DMS114 treated with DMSO at 0.1 percent for 48 hours (cell line): ENCODE data around the gene LGALS14.
"Not testable (repeated sequence)": the region's sequence is repeated elsewhere in the genome, so short reads cannot be mapped to it uniquely, and the experiment has no call there.

Experiments used
- DNase-seq: peaks from one replicate; lab custom pipeline; 2025; ENCODE audit not compliant: unreplicated experiment; lab: John Stamatoyannopoulos, UW

The LGALS14 gene

DNA sequence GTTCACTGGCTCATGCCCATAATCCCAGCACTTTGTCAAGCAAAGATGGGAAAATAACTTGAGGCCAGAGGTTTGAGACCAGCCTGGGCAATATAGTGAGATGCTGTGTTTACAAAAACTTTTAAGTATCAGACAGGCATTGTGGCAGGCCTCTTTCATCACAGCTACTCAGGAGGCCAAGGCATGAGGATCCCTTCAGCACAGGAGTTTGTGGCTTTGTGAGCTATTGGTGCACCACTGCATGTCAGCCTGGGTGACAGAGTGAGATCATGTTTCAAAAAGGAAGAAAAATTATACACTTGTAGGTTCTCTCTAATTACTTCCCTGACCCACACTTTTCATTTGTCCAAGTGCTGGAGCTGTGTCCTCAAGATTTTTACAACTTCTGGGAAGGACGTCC, 11.5 kb upstream of the LGALS14 start:
- DNase-seq, result no peak

DNA sequence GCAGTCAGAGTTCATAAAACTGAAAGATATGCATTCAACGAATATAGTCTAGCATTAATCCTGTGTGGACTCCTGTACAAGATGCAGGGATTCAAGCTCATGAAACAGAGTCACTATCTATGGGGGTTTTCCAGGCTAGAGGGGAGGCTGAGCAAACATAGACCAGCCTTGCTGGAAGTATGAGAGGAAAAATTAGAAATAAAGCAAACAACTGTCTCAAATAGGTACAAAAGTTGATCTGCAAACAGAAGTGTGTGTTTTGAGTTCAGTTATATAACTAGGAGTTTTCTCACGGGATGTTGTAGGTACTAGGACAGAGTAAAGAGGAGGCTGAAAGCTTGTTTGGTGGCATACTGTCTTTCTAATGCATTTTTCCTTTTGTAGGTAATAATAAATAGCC, 8.5 kb upstream of the LGALS14 start:
- DNase-seq, result no peak

DNA sequence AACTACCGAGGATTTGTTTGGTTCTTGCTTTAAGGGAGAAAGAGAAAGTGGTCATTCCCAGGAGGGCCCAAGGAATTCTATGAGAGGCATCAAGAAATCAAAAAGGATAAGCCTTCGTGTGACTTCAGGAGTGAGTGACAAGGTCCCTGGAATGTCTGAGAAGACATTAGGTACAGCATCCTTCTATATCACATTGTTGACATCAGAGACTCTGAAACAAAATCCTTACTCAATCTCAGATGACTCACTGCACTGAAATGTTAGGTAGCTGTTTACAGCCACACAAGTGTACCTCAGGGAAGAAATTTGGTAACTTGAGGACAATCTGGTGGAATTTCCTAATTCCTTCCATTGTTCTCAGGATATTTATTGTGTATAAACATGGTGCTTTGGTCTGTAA, 7.9 kb upstream of the LGALS14 start:
- no peak for DNase-seq

DNA sequence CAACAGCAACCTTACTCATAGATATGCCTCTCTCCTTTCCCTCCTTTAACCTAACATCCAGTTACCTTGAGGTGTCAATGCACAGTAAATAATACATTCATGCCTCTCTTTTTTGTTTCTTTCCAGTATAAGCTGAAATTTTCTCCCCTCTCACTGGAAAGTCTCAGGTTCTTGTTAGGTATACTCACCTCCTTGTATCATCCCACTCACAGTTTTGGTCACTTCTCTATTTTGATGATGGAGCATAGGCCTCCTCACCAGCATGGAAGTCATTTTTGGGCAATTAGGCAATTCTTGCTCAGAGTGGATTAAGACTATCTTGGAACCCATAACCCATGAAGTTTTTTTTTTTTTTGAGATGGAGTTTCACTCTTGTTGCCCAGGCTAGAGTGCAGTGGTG, 5.7 kb upstream of the LGALS14 start:
- no peak for DNase-seq

GRCh38 chr19:39701291-39701690, 3.0 kb upstream of the LGALS14 start:
- DNase-seq, result no peak

DNA sequence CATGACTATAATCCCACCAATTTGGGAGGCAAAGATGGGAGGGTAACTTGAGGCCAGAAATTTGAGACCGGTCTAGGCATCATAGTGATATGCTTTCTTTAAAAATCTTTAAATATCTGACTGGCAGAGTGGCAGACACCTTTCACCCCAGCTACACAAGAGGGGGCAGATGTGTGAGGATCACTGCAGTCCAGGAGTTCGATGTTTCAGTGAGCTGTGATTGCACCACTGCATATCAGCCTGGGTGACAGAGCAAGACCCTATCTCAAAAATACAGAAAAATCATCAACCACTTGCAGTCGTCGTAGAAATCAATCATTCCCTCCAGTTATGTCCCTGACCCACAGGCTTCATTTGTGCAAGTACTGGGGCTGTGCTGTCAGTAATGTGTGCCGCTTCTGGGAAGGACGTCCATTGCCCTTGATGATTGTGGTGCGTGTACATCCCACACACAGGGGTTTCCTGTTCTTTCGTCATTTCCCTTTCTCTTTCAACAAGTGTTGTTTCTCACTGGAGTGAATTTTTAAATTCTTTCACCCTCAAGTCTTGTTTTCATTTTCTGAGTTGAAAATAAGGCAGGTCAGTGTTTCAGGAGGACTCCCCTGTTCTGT, 1.4 kb downstream of the LGALS14 start:
- DNase-seq, result no peak

DNA sequence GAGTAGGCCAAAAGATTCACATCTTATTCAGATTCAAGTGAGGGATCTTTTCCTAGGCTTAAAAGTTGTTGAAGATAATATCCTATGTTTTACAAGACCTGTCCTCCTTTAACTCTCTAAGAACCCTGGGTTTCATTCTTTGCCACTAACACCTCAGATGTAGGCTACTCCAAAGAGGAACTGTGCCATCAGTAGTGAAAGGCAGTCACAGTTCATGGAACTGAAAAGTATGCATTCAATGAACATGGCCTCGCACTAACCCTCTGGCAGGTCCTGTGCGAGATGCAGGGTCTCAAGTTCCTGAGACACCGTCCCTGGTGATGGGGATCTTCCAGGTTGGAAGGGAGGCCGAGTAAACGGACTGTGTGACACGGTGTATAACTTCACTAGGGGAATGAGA, 4.3 kb downstream of the LGALS14 start:
- DNase-seq, result no peak

DNA sequence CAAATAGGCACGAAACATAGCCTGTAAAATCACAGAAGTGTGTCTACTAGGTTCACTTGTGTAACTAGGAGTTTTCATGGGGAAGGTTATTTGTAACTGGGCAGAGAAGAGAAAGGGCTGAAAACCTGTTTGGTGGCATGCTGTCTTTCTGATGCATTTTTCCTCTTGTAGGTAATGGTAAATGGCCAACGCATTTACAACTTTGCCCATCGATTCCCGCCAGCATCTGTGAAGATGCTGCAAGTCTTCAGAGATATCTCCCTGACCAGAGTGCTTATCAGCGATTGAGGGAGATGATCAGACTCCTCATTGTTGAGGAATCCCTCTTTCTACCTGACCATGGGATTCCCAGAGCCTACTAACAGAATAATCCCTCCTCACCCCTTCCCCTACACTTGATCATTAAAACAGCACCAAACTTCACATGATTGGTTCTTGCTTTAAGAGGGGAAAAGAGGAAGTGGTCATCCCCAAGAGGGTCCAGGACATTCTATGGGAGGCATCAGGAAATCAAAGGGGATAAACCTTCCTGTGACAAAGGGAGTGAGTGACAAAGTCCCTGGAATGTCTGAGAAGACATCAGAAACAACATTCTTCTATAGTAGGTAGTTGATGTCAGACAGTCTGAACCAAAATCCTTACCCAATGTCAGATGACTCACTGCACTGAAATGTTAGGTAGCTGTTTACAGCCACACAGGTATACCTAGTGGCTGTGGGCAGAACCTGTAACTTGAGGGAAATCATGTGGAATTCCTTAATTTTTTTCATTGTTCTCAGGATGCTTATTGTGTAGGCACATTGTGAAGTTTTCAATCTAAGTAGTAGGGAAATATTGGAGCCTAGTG, 5.0 kb downstream of the LGALS14 start:
- DNase-seq, result no peak

DNA sequence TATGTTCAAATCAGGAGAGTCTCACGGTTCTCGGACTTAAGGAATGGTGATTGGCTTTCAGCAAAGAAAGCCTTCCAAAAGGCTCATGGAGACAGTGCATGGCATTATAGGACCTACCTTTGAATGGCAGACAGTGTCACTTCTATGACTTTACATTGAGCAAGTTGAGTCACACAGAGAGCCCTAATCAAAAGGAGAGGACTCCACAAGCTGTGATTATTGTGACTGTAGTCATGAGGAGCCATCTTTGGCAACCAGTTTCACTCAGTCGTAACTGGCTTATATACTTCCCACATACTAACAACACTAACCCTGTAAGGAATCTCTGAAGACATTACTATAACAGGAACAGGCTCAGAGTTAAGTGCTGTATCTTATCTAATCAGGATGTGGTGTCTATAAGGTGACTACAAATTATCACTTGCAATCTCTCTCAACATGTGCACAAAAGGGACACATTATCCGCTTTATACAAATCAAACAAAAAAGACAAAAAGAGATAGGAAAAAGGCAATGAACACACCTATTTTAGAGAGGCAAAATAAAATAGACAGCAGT, 6.1 kb downstream of the LGALS14 start:
- DNase-seq, result no peak

DNA sequence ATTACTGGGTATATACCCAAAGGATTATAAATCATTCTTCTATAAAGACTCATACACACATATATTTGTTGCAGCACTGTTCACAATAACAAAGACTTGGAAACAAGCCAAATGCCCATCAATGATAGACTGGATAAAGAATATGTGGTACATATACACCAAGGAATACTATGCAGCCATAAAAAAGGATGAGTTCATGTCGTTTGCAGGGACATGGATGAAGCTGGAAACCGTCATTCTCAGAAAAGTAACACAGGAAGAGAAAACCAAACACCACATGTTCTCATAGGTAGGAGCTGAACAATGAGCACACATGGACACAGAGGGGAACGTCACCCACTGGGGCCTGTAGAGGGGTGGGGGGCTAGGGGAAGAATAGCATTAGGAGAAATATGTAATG, 15.9 kb downstream of the LGALS14 start:
- not testable (repeated sequence) for DNase-seq

- DNase-seq, result no peak
Observed at GRCh38 chr19:39725995-39726394, 21.7 kb downstream of the LGALS14 start.

DNA sequence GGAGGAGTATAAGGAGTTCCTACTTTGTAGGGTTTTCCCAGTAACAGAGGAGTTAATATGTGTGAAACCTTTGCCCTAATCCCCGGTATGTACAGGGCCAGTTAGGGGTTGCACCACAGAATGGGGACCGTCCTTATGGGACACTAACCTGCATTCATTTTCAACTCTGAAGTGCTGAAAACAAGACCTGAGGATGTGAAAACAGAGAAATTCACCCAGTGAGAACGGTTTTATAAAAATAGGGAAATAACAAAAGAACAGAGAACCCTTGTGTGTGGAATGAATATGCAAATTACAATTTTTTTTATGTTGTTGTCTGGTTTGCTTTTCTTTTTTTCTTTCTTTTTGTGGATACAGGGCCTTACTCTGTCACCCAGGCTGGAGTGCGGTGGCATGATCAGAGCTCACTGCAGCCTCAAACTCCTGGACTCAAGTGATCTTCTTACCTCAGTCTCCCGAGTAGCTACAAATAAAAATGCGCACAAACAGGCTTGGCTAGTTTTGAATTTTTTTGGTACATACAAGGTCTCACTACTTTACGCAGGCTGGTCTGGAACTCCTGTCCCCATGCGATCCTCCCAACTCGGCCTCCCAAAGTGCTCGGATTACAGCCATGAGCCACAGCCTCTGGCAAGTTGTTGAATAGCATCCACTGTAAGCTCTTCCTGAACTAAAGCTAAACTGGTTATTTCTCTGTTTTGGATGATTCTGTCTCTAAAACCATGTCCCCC, 23.0 kb downstream of the LGALS14 start:
- no peak for DNase-seq

GRCh38 chr19:39728040-39728439, 23.8 kb downstream of the LGALS14 start:
- no peak for DNase-seq

GRCh38 chr19:39729594-39729993, 25.3 kb downstream of the LGALS14 start:
- no peak for DNase-seq

DNA sequence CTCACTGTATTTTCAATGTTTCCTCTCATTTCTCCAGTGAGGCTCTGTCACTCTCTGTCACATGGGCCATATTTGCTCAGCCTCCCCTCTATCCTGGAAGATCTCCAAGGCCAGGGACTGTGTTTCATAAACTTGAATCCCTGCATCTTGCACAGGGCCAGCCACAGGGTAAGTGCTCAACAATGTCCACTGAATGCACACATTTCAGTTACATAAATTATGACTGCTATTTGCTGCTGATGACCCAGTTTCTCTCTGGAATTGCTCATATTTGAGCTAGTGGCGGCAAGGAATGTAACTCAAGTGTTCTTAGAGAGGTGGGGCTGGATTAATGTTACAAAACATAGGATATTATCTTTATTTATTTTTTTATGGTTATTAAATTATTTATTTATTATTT, 27.4 kb downstream of the LGALS14 start:
- no peak for DNase-seq

DNA sequence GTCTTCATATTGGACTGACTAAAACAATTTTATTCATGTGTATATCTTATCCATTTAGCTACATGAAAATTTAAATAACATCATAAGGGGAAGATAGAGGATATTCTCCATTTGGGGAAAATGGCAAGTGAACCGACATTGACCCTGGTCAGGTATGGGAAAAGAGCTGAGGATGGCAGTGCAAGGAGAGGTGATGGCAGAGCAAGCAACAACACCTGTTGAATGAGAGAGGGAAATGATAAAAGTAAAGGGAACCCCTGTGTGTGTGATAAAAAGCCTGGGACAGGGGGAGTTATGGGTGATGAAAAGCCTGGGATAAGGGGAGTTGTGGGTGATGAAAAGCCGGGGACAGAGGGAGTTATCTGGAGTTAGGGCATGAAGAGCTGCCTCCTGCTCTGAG, 29.6 kb downstream of the LGALS14 start:
- DNase-seq, result no peak

DNA sequence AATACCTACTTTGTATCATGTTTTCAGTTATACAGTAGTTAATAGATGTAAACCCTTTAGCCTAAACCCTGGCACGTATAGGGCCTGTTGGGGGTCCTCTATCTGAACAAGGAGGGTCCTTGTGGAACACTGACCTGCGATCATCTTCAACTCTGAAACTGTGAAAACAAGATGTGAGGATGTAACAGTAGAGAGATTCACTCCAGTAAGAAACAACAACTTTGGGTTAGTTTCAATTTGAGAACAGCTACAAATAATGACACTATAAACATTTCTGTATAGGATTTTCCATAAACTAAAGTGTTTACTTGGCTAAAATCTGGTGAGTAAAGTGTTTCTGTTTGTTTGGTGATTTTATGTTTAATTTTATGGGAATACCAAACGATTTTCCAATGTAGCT, 31.4 kb downstream of the LGALS14 start:
- no peak for DNase-seq

DNA sequence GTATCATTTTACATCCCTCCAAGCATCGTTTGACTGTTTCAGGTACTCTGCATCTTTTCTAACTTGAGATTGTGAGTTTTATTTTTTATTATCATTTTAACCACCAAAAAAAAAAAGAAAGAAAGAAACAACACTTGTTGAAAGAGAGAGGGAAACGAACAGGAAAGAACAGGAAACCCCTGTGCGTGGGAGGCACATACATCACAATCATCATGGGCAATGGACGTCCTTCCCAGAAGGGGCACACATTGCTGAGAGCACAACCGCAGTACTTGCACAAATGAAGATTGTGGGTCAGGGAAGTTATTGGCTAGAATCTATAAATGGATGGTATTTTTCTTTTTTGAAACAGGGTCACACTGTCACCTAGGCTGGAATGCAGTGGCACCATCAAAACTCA, 31.8 kb downstream of the LGALS14 start:
- DNase-seq, result no peak

- DNase-seq, result no peak
Observed at GRCh38 chr19:39737351-39737750, 33.1 kb downstream of the LGALS14 start.

- DNase-seq, result no peak
Observed at GRCh38 chr19:39737891-39738290, 33.6 kb downstream of the LGALS14 start, which contains the start of gene CLC. CLC (minus strand) TSS chr19:39738029; CDS start chr19:39737952, 77 bp downstream.

- no peak for DNase-seq
Observed at GRCh38 chr19:39738814-39739213, 34.5 kb downstream of the LGALS14 start.

DNA sequence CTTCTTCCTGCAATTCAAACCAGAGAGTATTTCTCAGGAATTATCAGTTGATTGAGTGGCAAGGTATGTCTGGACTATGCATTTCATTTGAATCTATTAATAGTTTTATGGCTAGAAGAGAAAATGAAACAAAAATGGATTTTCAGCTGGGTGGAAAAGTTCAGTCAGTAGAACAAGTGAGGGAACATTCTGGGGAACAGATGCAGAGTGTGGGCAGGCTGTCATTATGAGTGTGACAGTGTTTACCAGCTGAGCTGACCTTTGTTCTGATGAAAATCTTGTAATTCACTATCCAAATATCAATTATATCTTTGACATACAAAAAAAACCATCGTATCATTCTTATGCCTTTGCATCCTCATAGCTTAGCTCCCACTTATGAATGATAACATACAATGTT, 36.1 kb downstream of the LGALS14 start:
- DNase-seq, result no peak
